ENCODE measurements around the gene COL4A1.

Gene COL4A1

DNA sequence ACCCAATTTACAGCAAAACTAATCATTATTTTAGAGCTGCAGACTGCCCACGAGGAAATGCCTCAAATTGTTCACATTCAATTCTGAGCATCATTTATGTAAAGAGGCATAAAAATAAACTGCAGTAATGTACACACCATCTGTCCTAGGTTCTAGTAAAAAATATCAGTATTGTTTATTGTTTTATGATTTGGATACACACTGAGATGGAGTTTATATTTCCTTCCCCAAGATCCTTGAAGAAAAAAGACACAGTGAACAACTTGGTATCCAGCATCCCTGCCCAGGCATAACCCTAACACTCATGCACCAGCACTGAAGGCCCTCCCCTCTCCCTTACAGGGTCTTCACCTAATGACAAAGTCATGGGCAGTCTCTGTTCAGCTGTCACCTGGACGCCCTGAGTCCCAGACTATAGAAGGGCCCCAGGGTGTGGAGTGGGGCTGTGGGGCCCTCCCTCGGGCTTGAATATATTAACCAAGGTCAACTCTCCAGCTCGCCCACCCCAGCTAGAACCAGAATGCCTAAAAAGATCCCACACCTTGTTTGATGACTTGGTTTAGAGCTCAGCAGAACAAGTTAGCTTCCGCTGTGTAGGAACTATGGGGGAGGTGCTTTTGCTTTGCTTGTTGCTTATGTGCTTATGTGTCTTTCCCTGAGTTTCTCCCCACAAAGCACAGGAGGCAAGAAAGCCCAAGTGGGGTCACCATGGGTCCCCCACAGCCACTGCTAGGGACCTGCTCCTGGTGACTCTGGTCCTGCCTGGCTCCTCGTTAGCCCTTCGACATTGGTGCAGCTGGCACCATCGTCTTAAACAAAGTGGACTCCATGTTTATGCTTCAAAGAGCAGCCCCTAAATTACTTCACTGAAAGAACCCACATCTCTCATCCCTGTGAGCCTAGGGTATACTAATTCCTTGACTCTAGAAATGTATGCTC is 111.1 kb downstream of the COL4A1 start:
- no peak for DNase-seq (ENCODE audit: low read depth, low spot score)
- no peak overlapping the region for H3K4me3 ChIP-seq (ENCODE audit: low read length)

DNA sequence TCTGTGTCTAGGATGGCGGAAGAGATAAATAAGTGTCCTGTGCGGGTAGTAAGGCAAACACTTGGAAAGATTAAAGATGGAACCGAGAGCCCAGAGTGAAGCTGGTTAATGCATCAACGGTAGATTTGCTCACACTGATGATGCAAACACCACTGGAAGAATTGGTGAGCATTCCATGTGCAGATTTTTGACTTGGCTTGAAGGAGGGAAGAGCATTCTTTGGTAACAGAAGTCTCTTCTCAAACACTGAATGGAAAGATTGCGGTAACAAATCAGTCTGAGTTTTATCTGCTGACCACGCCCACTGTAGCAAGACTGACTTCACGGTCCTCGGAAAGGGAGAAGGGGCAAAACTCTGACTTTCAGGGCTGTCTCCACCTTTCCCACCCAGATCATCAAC is 112.5 kb downstream of the COL4A1 start:
- H3K4me3 ChIP-seq (ENCODE audit: low read length): no peak overlapping the region
- no peak for DNase-seq (ENCODE audit: low read depth, low spot score)

DNA sequence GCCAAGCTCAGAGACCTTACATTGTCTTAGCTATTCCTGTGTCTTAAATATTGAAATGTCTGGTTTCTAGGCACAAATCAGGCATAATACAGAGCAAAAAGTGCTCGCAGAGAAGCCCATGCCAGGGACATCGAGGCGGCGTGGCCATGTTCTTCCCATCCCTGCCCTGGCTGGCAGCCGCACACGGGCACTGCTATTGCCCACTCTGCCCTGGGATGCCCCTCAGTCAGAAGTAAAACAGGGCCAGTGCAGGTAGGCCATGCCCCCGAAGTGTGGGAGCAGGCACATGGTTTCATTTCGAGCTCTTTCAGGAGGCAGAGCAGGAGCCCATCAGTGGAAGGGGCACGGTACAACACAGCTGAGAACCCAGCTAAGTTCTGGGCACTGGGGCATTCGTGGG is 113.5 kb downstream of the COL4A1 start:
- DNase-seq (ENCODE audit: low read depth, low spot score): no peak
- no peak overlapping the region for H3K4me3 ChIP-seq (ENCODE audit: low read length)

DNA sequence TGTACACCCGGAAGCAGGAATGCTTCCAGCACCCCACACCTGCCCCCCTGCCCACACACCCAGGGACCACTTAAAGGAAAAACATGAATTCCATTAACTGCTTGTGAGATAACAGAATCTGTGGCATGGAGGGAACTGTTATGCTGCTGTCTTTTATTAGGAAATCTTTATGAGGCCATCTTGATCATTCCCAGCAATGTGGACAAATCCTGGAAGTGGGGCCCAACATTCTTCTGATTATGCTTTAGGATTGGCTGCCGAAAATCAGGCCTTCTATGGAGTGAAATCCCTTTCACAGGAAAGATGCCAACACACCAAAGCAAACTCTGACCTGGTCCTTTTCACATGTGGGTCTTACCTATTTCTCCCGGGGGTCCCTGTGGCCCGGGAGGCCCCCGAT is 114.5 kb downstream of the COL4A1 start:
- no peak for DNase-seq (ENCODE audit: low read depth, low spot score)
- no peak overlapping the region for H3K4me3 ChIP-seq (ENCODE audit: low read length)

DNA sequence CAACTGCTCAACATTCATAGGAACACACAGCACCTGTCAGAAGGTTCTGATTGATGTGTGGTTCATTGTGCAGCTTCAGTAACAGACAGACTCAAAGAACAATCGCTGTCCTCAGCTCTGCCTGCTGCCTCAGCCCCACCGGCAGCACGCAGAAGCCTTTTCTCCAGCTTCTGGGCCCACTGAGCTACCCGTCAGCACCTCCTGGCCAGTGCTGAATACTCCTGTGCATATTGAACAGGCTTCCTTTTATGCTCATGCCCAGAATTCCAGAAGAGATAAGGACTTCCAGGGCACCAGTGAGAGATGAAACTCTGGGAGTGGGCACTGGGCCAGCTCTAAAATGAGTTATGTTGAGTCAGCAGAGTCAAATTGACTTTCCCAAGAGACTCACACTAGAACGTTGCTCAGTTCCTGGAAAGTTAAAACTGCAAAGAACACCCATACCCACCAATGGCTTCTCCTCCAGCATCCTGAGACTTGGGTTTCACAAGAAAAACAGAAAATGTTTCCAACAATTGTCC is 119.3 kb downstream of the COL4A1 start:
- H3K4me3 ChIP-seq (ENCODE audit: low read length): no peak overlapping the region
- DNase-seq (ENCODE audit: low read depth, low spot score): no peak

DNA sequence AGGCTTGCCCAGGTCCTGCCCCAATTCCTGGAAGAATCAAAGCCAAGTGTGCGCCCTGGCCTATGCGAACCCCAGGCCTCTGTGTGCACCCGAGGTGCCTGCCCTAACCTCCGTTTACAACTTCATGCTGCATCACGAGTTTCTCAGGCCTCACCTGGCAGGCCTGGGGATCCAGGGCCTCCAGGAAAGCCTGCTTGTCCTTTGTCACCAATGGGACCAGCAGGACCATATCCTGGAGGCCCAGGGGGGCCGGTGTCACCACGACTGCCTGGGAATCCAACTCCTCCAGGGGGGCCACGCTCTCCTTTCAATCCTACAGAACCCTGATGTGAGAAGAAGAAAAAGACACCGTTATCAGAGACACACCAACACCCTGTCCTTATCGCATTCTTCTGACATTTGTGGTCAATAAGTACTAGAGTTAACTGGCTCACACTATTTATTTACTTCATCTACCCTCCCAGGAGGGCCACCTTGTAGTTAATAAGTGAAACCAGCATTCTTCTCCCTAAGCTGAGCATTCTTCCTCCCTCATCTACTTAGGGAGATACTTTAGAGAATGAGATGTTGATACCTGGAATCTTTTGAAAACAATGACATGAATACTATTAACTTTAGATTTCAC is 120.6 kb downstream of the COL4A1 start:
- no peak overlapping the region for H3K4me3 ChIP-seq (ENCODE audit: low read length)
- DNase-seq (ENCODE audit: low read depth, low spot score): no peak

DNA sequence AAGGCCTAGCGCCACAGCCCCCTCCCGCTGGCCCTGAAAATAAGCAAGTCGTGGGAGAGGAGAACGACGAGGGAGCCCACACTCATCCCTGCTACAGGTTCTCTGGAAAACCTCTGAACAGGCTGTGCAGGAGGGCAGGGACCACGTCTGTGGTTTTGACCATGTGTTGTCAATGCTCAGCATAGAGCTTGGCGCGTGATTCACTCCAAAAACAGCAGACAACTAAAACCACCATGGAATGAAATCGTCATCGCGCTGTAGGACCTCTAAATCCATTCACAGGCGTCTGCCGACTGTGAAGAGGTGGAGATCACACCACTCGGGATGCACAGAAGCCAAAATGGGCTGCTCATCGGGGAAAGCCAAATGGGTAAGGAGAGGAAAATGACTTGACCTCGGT is 121.3 kb downstream of the COL4A1 start:
- no peak overlapping the region for H3K4me3 ChIP-seq (ENCODE audit: low read length)
- DNase-seq (ENCODE audit: low read depth, low spot score): no peak

DNA sequence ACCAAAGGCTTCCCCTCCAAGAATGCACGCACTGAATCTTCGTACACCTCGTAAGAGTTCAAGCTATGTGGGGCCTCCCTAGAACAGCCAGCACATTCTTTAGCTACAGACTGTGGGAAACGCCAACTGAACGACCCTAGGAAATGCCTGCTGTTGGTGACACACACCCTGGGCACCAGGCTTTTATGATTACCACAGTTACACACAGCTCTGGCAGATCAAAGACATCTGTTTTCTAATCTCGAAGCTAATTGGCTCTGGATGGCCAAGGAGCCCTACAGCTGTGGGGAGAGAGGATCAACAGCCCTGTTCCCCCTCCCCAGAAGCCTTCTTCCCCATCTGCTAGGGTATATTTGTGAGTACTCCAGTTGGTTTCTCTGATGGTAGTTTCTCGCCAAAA is 123.0 kb downstream of the COL4A1 start:
- peak; percentile 63 for DNase-seq (ENCODE audit: low read depth, low spot score)

DNA sequence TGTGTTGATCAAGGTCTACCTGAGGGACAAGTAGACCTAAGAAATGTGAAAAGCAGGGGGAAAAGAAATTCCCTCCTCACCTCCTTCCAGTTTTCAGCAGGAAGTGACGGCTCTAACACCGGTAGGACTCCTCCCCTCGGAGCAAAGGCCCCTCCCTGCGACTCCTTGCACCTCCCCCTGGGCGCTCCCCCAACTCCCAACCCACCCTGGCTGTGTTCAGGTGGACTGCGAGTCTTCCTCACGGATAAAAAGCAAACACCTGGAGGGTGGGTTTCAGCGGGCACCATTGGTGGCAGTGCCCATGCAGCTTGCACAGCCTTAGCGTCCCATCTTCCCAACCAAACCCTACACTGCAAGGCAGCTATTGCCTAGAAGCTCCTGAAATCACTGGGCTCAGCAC is 124.5 kb downstream of the COL4A1 start:
- H3K4me3 ChIP-seq (ENCODE audit: low read length): no peak overlapping the region
- no peak for DNase-seq (ENCODE audit: low read depth, low spot score)

More for the DNA sequence above, 123.0 kb downstream of the COL4A1 start:
- H3K4me3 ChIP-seq (ENCODE audit: low read length): no peak overlapping the region

DNA sequence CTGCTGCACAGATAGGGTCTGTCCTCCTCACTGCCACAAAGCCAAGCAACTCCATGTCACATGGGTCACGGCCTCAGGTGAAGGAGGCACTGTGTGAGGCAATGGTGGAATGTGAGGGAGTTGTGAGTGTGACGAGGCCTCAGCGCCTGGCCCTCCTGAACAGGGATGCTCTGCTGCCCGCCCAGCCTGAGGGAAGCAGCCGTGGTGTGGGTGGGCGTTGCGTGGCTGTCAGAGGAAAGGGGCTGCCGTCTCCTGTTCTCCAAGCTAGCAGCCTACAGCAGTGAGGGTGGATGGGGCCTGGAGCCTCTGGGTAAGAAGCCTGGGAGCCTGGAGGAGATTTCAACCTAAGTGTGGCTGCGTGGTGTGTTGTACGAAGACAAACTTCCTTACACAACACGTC is 125.0 kb downstream of the COL4A1 start:
- no peak for DNase-seq (ENCODE audit: low read depth, low spot score)
- no peak overlapping the region for H3K4me3 ChIP-seq (ENCODE audit: low read length)

DNA sequence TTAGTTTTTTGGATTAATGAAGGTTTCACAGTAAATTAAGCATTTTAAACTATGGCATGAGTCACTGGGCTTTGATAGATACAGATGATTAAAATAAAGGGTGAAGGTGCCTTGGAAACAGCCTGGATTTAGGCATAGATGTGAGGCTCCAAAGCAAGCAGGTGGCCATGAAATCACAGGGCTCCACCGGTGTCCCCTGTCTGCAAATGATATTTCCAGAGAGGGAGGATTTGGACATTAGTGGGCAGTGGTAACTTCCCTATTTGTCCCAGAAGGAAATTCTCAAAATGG is 127.2 kb downstream of the COL4A1 start:
- DNase-seq (ENCODE audit: low read depth, low spot score): no peak
- H3K4me3 ChIP-seq (ENCODE audit: low read length): no peak overlapping the region

DNA sequence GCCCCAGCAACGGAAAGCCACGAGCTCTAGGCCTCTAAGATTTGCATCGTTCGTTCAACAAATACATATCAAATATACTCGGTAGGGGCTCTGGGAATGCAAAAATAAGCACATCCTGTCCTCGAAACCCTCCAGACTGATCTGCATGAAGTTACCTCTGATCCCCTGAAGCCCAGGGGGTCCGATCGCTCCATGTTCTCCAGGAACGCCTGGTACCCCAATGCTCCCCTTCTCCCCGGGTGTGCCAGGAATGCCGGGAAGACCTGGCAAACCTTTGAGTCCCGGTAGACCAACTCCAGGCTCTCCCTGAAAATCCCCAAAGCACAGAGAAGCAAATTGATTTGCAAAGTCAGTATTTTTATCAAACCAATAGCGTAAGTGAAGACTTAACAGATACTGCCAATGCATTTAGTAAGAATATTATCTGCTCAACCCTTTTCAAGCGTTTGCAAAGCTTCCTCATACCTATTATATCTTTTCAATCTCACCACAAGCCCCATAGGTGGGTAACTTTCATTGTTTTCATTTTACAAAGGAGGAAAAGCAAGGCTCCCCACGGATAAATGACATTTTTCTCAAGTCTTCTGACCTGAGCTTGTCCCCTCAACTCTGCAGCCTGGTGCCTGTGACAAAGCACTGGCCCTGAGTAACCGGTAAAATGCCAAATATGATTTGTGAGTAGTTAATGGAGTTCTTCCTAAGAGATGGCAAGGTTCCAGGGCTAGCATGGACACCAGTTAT is 127.7 kb downstream of the COL4A1 start:
- no peak for DNase-seq (ENCODE audit: low read depth, low spot score)

DNA sequence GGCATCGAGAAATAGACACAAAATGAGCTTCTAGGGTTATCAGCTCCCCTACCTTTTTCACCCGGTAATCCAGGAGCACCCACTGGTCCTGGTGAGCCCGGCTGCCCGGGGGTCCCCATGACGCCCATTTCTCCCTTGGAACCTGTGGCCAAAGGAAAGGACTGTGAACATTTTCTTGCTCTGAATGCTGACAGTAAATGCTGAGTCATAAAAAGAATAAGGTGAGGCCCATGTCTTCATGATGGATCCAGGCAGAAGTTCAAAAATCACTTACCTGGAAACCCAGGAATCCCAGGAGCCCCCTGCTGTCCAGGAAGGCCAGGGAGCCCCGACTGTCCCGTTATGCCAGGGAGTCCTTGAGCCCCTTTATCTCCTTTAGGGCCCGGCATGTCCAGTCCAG is 129.2 kb downstream of the COL4A1 start:
- no peak for DNase-seq (ENCODE audit: low read depth, low spot score)
- H3K4me3 ChIP-seq (ENCODE audit: low read length): no peak overlapping the region

More for the DNA sequence above, 127.7 kb downstream of the COL4A1 start:
- H3K4me3 ChIP-seq (ENCODE audit: low read length): no peak overlapping the region

DNA sequence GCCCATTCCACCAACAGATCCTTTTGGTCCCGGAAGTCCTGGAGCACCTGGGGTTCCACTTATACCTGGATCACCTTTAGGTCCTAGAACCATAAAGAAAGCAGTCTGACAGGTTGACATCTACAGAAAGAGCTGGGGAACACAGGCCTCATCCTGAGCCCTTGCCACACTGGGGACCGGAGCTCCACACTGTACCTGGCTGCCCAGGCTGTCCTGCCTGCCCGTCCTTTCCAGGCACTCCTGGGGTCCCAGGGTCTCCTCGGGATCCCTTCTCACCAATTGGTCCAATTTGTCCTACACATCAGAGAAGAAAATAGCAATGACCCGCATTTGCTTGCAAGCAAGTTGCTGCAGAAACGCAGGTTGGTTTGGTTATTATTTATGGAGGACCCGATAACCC is 130.5 kb downstream of the COL4A1 start:
- no peak for DNase-seq (ENCODE audit: low read depth, low spot score)
- H3K4me3 ChIP-seq (ENCODE audit: low read length): no peak overlapping the region

DNA sequence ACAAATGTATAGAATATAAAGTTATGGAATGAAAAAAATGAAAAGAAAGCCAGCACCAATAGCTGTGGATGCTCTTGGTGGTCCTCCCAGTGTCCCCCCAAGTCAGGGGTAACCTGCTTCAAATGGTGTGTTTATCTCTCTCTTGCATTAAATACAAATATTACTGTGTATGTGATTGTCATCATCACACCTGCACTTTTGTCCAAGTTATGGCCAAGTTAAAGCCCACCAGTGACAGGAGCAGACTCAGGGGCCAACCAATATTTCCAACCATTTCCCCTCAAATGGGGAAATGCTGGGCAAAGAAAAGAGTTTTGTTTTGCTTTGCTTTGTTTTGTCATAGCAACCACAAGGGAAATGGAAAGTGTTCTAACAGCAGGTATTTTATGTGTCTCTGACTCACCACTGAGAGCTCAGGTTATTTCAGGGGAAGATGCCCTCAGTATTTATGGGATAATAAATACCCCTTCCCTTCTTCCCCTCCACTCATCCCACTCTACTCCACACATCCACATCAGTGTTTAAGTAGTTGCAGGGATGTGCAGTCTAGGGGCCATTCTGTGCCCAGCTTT is 133.6 kb downstream of the COL4A1 start:
- H3K4me3 ChIP-seq (ENCODE audit: low read length): no peak overlapping the region
- DNase-seq (ENCODE audit: low read depth, low spot score): no peak

DNA sequence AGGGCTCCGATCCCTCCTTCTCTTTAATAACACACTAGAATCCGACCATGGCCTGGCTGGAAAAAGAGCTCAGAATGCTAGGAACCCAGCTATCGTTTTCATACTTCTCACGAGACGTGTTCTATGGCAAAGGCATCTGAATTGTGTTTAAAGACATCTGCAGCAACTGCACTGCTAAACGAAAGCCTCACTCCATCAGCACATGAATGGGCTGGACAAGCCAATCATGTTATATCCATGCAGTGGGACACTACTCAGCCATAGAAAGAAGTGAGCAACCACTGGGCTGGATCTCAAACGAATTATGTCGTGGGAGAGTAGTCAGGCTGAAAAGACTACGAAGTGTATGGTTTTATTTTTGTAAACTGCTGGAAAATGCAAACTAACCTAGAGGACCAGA is 136.1 kb downstream of the COL4A1 start:
- no peak for DNase-seq (ENCODE audit: low read depth, low spot score)
- no peak overlapping the region for H3K4me3 ChIP-seq (ENCODE audit: low read length)

DNA sequence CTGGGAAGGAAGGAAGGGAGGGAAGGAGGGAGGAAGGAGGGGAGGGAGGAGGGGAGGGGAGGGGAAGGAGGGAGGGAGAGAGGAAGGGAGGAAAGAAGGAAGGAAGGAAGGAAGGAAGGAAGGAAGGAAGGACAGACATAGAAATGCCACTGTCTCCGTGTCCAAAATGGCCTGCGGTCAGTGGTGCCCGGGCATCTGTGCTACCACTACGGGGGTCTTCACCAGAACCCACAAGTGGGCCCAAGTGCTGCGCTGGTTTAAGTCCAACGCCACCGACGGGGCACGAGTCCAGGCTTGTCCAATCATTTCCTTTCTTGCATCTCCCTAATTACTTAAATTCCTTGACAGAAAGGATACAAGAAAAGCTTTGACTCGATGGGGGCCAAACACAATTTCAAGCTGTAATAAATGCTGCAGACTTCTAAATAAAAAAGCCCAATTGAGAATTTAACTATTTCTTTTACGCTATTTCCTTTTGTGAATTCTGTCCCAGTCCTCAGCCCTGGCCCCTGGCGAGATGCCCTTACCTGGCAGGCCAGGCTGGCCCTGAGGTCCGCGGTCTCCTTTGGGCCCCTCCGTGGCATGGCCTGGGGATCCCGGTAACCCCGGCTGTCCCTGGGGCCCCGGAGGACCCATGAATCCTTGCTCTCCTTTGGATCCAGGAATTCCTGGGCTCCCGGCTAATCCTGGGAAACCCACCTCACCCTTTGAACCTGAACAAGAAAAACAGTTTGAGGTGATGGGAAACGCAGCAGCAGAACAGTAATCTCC is 136.8 kb downstream of the COL4A1 start:
- no peak overlapping the region for H3K4me3 ChIP-seq (ENCODE audit: low read length)
- DNase-seq (ENCODE audit: low read depth, low spot score): no peak

DNA sequence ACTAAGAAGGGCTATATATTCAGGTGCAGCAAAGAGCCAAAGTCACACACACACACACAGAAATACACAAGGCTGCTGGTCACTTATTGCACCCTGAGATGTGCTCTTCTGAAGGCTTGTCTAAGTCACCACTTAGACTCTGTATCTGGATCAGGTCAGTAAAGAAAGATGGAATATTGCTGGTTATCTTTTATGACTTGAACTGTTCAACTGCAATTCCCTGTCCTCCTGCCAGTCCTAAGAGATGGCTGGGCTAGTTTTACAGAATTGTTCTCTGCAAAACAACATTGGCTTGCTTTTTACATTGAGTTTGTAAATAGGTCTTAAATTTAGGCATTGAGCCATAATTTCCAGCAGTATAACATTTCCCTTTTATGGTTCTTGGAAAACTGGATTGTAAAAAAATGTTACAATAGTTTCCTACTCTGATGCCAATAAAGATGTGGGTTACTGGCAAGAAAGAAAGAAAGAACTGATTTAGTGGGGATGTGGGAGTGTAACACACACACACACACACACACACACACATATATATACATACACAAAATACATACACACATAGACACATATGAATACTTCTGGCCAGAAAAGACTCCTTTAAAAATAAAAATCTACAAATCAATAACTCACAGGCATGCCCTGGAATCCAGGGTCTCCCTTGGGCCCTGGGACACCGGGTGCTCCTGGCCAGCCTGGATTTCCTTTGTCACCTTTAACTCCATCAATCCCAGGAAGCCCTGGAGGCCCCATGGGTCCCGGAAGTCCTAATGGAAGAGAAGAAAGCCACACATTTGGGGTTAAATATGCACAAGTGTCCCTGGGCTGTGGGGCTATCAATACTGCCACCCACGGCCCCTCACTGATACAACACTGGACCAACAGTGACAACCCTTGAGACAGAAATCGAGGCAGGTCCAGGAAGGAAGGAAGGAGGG is 137.7 kb downstream of the COL4A1 start:
- no peak overlapping the region for H3K4me3 ChIP-seq (ENCODE audit: low read length)
- DNase-seq (ENCODE audit: low read depth, low spot score): no peak
